ENCODE results near the gene RAPGEF5. TPM values are rescaled to one million over a fixed set of nuclear protein-coding genes. Genes with fewer than 3 reads are reported as not detected.

The RAPGEF5 gene
- total RNA-seq, 4 donors from 2014 or later, result 26.5 to 76.6 (median 39.3) TPM

DNA sequence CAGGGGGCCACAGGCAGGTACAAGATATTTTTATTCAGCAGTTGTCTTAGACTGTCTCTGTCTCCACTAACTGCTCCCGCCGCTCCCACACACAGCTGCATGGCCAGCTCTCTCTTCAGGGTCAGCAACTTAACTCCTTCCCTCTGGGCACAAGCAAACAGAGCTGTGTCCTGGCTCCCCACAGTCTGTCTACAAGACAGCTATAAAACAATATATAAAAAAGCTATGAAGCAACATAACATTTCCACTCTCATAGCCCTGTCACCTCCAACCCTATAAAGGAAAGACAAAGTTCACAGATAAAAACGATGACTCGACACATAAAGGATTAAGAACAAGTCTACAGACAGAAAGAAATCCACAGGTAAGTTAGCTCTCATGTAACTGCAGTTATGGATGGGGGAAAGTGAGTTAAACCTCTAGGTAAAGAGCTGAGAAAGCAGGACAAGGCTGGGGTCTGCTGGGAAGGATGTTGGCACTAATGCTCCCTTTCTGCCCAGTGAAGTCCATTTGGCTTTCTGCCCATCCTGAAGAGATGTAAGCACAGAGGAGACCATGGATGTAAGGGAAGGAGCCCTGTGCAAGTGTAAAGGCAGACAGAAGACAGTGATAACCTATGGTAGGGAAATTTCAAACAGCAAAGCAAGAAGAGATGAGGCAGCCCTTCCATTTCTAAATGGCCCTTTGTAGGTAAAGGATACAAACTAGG, 27.0 kb downstream of the RAPGEF5 start:
- no peak overlapping the region for H3K4me3 ChIP-seq (replicated peaks in 1 of 3)
- no peak overlapping the region for H3K27ac ChIP-seq
- DNase-seq, result no peak
- H3K36me3 ChIP-seq, result no peaks in the 10 kb centered on the region
- H3K9me3 ChIP-seq, result no peaks in the 10 kb centered on the region
- H3K4me1 ChIP-seq, result no peaks in the 10 kb centered on the region
- TF ChIP-seq, protein P1, sequence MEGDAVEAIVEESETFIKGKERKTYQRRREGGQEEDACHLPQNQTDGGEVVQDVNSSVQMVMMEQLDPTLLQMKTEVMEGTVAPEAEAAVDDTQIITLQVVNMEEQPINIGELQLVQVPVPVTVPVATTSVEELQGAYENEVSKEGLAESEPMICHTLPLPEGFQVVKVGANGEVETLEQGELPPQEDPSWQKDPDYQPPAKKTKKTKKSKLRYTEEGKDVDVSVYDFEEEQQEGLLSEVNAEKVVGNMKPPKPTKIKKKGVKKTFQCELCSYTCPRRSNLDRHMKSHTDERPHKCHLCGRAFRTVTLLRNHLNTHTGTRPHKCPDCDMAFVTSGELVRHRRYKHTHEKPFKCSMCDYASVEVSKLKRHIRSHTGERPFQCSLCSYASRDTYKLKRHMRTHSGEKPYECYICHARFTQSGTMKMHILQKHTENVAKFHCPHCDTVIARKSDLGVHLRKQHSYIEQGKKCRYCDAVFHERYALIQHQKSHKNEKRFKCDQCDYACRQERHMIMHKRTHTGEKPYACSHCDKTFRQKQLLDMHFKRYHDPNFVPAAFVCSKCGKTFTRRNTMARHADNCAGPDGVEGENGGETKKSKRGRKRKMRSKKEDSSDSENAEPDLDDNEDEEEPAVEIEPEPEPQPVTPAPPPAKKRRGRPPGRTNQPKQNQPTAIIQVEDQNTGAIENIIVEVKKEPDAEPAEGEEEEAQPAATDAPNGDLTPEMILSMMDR (IDR thresholded peaks at IDR 0.05), result no peak
- no peak for TF ChIP-seq POLR2A (IDR thresholded peaks at IDR 0.05)
- no peaks in the 10 kb centered on the region for H3K27me3 ChIP-seq
- intact Hi-C loops (cut with DNase I), result no loop called here
- 73 to 77% methylated on average over 4 of the region's 4 CpGs for WGBS, 2 donors

- no peaks in the 10 kb centered on the region for H3K4me1 ChIP-seq
- H3K9me3 ChIP-seq, result no peaks in the 10 kb centered on the region
- intact Hi-C loops (cut with DNase I), result no loop called here
- no peaks in the 10 kb centered on the region for H3K36me3 ChIP-seq
- DNase-seq, result no peak
- H3K27ac ChIP-seq, result no peak overlapping the region
- H3K27me3 ChIP-seq, result no peaks in the 10 kb centered on the region
- no peak for TF ChIP-seq POLR2A (IDR thresholded peaks at IDR 0.05)
- WGBS, 2 donors, result 76 to 86% methylated on average over 4 of the region's 4 CpGs
- H3K4me3 ChIP-seq (replicated peaks in 1 of 3), result no peak overlapping the region
Observed at GRCh38 chr7:22326181-22326580, 30.8 kb downstream of the RAPGEF5 start.

DNA sequence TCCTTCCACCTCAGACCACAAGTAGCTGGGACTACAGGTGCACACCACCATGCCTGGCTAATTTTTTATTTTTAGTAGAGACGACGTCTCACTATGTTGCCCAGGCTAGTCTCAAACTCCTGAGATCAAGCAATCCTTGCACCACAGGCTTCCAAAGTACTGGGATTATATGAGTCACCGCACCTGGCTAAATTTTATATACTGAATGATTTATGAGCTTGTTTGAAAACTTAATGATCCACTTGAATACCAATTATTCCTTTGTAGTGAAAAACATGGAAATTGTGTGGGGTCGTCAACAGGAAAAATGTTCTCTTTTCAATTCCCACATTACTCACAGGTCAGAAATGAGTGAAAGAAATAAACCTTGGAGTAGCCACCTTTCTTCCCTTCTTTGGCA, 31.3 kb downstream of the RAPGEF5 start:
- intact Hi-C loops (cut with DNase I), result no loop called here
- WGBS, 2 donors, result 89 to 91% methylated on average over 4 of the region's 4 CpGs

DNA sequence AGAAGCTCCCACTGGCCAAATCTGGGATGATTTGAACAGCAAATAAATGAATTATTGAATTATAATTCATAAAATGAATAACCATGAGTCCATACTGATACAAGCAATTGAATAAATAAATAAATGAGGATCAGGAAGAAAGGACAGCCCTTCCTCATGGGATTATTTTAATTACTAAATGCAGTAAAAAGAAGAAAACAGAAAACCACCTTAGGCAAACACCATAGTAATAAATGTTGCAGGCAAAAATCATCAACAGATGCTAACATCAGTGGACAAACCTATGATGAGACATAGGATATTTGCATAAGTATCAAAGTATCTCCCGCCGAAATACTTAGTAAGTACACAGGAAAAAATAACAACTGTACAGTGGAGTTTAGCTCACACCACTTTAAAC, 33.2 kb downstream of the RAPGEF5 start:
- TF ChIP-seq, protein P1 (IDR thresholded peaks at IDR 0.05), result no peak
- no peak for TF ChIP-seq POLR2A (IDR thresholded peaks at IDR 0.05)
- H3K4me1 ChIP-seq, result peaks cover 0 to 4% of the 10 kb centered on the region in 2 donors
- H3K36me3 ChIP-seq, result no peaks in the 10 kb centered on the region
- no peak overlapping the region for H3K27ac ChIP-seq
- WGBS, 2 donors, result 97% methylated on average over 2 of the region's 2 CpGs
- H3K9me3 ChIP-seq, result no peaks in the 10 kb centered on the region
- intact Hi-C loops (cut with DNase I), result no loop called here
- H3K27me3 ChIP-seq, result no peaks in the 10 kb centered on the region
- DNase-seq, result no peak
- H3K4me3 ChIP-seq (replicated peaks in 1 of 3), result no peak overlapping the region

More for the DNA sequence above, 31.3 kb downstream of the RAPGEF5 start:
- H3K27me3 ChIP-seq, result no peaks in the 10 kb centered on the region
- H3K4me1 ChIP-seq, result no peaks in the 10 kb centered on the region
- H3K36me3 ChIP-seq, result no peaks in the 10 kb centered on the region
- H3K9me3 ChIP-seq, result no peaks in the 10 kb centered on the region
- H3K4me3 ChIP-seq (replicated peaks in 1 of 3), result no peak overlapping the region
- H3K27ac ChIP-seq, result no peak overlapping the region
- TF ChIP-seq, protein P1 (IDR thresholded peaks at IDR 0.05), result no peak
- TF ChIP-seq POLR2A (IDR thresholded peaks at IDR 0.05), result no peak
- no peak for DNase-seq

DNA sequence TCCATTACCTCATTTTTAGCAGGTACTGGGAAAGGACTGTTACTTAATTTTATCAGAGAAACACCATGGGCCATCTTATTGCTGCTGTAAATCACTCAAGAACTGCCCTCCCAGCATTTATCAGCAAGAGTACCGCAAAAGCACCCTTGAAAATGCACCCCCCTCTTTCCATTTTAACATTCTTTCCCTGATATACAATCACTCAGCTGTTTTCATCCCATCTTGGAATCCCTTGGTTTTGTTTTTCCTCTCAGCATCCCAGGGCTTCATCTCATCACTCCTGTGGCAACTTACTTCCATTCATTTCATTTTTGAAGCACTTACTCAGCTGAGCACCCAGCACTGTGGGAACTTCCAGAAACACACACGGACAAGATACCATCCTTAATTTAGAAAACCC, 36.5 kb downstream of the RAPGEF5 start:
- Histone ChIP-seq H3K36me3 (no peaks in the 10 kb centered on the region), H3K4me1 (peaks cover 0 to 4% of the 10 kb centered on the region in 2 donors), H3K27me3 (no peaks in the 10 kb centered on the region), H3K4me3 (replicated peaks in 1 of 3) (no peak overlapping the region), H3K27ac (no peak overlapping the region), H3K9me3 (no peaks in the 10 kb centered on the region)
- TF ChIP-seq POLR2A (IDR thresholded peaks at IDR 0.05), result no peak
- TF ChIP-seq, protein P1 (IDR thresholded peaks at IDR 0.05), result no peak
- intact Hi-C loops (cut with DNase I), result no loop called here
- WGBS, 2 donors, result 65 to 68% methylated on average over 2 of the region's 2 CpGs
- DNase-seq, result no peak

Measured in thyroid gland (tissue), 4 donors.